GM21619 (cell line): ENCODE data around the gene PAPLN.
"Not testable (repeated sequence)": the region's sequence is repeated elsewhere in the genome, so short reads cannot be mapped to it uniquely, and the experiment has no call there.

Experiments
- ATAC-seq: cut with Tn5 transposase; IDR thresholded peaks from one replicate; pipeline ENCODE4 v1.9.1; 2021; ENCODE audit not compliant: unreplicated experiment

Gene PAPLN

GRCh38 chr14:73287071-73287470, 49.8 kb downstream of the PAPLN start:
- no peak for ATAC-seq

GRCh38 chr14:73289308-73289707, 52.0 kb downstream of the PAPLN start:
- ATAC-seq = no peak

- no peak for ATAC-seq
These were observed 52.4 kb downstream of the PAPLN start for GRCh38 chr14:73289729-73290128.

- peak; percentile 79 for ATAC-seq
These were observed 53.0 kb downstream of the PAPLN start for GRCh38 chr14:73290279-73290678.

GRCh38 chr14:73293782-73294781, 56.8 kb downstream of the PAPLN start:
- ATAC-seq = no peak

GRCh38 chr14:73295198-73295796, 58.0 kb downstream of the PAPLN start:
- ATAC-seq = no peak

GRCh38 chr14:73305499-73305898, 68.2 kb downstream of the PAPLN start:
- ATAC-seq = no peak

- no peak for ATAC-seq
These were observed 70.0 kb downstream of the PAPLN start for GRCh38 chr14:73307261-73307660.

- not testable (repeated sequence) for ATAC-seq
These were observed 71.9 kb downstream of the PAPLN start for GRCh38 chr14:73309207-73309606.

- ATAC-seq = no peak
These were observed 74.4 kb downstream of the PAPLN start for GRCh38 chr14:73311708-73312030.

GRCh38 chr14:73312687-73313086, 75.4 kb downstream of the PAPLN start:
- ATAC-seq = no peak

GRCh38 chr14:73313151-73313550, 75.8 kb downstream of the PAPLN start:
- ATAC-seq = no peak

GRCh38 chr14:73323896-73324399, 86.6 kb downstream of the PAPLN start:
- no peak for ATAC-seq
